NCI-H1436 treated with DMSO at 0.1 percent for 48 hours (cell line): ENCODE data around the gene KRTAP10-12.

Experiments
- DNase-seq: peaks from one replicate; lab custom pipeline; 2025; lab: John Stamatoyannopoulos, UW

The KRTAP10-12 gene

DNA sequence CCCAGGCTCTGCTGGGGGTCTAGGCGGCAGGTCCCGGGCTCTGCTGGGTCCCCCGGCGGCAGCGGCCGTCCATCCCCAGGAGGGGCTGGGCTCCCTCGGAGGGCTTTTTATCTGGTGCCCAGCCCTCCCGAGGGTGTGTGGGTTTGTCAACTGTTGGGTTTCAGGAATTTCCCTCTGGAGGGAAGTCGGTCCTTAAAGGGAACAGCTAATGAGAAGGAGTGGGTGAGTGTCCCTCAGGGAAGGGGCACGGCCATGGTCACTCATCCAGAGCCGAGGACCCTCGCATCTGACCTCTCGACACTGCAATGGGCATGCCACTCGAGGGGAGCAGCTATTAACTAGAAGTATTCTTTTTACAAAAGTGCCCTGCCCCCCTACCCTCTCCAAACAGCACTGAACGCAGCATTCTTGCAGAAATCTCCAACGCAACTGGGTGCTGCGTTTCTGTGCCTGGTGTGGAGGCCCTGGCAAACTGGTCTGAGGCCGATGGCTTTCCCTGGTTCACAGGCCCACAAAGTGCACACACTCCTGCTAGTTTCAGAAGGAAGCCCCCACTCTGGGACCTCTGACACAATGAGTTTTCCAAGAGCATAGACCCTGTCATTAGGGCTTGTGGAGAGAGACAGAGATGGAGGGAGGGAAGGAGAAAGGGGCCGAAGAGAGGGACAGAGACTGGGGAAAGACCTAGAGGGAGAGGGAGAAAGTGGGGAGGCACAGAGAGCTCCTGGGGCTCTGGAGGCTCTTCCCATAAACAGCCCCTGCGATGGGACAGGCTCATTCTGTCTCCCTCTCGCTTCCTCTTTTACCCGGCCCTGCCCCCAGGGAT lies 15.4 kb downstream of the KRTAP10-12 start:
- no peak for DNase-seq

DNA sequence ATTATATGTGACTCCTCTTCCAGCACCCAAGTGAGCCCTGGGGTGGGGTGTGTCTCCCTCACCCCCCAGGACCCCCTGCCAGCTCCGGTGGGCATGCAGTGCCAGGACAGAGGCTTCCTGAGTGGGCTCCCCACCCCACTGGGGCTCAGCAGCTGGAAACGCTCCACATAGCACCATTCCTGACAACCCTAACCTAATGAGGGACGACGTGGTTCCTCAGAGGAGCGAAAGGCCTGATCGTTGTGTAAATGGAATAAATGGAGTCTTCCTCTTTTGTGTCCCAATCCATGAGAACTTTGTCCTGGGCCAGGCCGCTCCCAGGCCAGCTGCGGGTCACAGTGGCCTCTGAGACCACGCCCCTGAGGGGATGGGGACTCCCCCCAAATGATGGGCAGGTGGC lies 16.2 kb downstream of the KRTAP10-12 start:
- no peak for DNase-seq

DNA sequence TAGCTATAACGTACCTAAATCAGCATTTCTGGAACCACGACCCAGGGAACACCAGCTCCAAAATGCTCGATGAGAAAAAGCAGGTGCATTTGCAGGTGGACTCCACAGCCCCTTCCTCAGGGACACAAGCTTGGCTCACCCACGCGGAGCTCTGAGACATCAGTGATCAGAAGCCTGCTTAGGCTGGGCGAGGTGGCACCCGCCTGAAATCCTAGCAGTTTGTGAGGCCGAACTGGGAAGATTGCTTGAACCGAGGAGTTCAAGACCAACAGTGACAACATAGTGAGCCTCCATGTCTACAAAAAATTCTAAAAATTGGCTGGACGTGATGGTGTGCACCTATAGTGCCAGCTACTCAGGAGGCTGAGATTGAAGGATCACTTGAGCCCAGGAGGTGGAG lies 16.9 kb downstream of the KRTAP10-12 start:
- DNase-seq = no peak

DNA sequence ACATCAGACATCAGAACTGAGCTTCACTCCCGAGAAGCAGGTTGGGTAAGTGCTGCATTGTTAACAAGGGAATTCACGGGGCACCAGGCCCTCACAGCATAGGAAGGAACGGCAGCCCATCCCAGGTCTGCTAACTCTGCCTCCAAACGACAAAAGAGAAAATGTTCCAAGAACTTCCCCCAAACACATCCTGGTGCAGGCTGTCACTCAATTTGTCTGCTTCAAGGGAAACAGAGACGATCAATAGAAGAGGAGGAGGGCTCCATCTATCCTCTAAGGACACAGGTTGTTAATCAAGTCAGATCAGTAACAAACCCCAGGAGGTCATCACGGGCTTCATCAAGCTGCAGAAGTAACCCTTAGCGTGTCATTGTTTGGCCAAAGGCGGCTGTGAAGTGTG lies 17.9 kb downstream of the KRTAP10-12 start:
- no peak for DNase-seq

DNA sequence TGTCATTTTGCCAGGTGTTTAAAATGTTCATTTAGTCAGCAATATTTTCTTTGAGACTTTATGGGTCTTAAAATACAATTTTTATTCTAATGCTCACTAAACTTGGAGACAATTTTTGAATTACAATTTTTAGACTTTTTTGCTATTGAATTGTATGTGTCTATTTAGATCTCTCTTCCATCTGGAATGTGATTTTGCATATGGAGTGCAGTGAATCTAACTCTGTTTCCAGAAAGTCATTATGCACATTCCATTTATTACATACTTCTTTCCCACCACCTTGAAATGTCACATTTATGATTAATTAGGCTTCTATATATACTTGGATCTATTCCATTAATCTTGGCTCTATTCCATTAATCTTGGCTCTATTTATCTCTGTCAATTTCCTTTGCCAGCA lies 20.0 kb downstream of the KRTAP10-12 start:
- no peak for DNase-seq

DNA sequence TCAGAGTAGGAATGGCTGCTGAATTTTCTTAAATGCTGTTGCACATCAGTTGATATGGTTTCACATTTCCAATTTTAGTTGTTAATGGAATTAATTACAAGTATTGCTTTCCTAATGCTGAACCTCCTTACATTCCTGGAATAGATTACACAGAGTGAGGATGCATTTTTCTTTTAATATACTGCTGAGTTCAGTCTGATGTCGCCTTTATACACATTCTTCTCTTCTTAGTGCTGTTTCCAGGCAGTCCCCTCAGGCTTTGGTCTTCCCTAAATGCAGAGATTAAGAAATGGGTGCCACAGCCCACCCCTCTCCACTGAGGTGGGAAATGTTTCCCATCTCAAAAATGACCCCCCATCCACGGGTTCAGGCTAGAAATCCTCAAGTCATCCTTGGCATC lies 21.1 kb downstream of the KRTAP10-12 start:
- DNase-seq = no peak

DNA sequence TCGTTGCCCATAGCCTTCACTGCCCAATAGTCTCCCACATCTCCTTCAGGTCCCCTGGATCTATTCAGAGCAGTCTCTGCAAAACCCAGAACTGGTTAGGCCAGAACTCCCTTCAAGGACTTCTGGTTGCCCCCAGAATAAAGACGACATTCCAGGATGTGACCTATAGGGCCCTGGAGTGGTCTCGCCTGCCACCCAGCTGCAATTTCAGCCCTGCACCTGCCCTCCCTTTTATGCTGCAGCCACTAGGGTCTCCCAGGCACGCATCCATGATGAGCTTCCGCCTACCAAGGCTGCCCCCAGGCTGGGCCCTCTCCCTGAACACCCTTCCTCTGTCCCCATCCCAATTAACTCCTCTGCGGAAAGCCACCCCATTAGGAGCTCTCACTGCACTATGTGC lies 21.6 kb downstream of the KRTAP10-12 start:
- DNase-seq = no peak

DNA sequence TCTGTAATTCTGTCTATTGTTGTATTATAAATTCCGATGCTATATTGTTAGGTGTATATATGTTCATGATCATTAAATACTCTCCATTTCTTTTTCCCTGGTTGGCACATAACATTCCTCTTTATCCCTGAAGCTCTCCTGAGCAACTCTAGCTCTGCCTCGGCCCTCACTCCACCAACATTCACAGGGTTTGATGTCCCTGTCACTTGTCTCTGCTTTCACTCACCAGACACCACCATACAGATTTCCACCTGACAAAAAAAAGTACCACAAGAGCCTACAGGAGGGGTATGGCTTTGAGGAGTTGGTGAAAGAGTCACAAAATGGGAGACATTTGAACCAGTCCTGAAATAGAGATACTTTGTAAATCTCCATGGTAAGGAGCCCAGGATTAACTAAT lies 23.2 kb downstream of the KRTAP10-12 start:
- no peak for DNase-seq

DNA sequence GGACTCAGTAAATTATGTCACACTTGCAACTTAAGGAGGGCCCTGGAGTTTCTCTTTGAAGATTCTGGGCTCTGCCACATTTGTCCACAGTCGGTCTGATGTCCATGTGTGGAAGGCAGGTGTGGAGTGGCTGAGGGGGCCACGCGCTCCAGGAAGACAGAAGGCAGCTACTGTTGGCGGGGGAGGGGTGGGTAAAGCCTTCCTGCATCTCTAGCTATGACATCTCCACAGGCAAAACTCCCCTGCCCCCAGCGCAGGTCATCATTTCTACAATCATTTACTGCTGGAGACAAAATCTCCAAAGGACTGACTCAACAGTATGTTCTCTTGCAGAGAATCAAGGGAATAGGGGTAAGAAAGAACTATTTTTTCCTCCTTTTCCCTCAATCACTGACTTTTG lies 25.8 kb downstream of the KRTAP10-12 start:
- peak; percentile 16 for DNase-seq

DNA sequence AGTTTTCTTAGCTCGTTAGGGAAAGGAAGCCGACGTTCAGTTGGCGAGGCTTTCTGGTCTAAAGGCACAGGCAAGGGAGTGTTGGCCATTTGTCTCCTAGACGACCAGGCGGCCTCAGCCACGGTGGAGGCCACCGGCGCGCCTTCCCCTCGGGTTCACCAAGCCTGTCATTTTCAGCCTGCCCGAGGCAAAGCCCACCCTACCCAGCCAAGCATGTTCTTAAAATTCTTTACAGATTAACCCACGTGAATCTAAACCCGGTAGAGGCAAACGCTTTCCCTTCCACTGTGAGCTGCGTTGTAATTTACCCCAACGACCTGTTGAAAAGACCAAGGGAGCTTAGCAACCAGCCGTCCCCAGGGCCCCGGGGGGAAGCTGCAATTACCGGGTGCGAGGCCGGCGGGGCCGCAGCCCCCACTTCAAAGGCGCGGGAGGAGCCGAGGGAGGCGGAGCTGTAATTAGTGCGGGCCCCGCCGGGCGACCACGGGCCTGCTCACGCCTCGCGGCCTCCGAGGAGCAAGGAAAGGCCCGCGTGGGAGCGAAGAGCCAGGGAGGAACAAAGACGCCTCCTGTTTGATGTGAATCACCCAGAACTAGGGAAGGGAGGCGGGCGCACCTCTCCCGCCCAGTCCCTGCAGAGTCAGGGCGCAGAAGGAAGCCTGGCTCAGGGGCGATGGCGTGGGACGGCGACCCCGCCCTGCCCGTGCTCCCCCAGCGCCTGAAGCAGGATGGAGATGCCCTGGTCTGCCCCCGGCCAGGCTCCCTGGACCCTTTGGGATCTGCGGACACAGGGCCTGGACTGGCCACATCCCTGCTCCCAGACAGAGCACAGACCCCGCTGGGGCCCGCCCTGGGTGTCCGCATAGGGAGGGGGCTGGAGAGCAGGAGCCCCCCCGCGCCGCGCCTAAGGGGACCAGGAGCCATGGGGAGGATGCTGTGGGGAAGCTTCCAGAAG lies 26.5 kb downstream of the KRTAP10-12 start:
- DNase-seq = peak; percentile 59

DNA sequence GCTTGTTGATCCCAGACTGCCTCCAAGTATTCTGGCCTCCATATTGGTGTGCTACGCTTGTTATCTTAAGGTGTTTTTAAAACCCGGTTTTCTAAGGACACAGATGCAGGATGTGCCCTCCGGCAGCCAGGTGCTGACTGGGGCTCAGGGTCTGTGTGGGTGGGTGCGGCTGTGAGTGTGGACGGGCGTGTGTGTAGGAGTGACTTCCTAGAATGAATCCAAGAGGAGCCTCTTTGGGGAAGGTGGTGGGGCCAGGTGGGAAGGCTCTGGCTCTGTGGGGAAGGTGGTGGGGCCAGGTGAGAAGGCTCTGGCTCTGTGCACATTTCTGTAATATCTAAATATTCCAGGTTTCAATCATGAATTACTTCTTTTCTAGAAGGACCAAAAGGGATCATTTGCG lies 27.2 kb downstream of the KRTAP10-12 start:
- no peak for DNase-seq

DNA sequence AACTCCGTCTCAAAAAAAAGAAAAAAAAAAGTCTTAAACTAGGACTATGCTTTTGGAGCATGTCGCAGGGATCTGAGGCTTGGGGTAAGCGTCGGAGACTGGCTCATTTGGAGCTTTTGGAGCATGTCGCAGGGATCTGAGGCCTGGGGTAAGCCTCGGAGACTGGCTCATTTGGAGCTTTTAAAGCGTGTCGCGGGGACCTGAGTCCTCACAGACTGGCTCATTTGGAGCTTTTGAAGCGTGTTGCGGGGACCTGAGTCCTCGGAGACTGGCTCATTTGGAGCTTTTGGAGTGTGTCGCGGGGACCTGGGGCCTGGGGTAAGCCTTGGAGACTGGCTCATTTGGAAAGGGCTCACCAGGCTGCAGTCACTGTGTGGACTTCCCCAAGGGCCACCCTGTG lies 28.0 kb downstream of the KRTAP10-12 start:
- no peak for DNase-seq

DNA sequence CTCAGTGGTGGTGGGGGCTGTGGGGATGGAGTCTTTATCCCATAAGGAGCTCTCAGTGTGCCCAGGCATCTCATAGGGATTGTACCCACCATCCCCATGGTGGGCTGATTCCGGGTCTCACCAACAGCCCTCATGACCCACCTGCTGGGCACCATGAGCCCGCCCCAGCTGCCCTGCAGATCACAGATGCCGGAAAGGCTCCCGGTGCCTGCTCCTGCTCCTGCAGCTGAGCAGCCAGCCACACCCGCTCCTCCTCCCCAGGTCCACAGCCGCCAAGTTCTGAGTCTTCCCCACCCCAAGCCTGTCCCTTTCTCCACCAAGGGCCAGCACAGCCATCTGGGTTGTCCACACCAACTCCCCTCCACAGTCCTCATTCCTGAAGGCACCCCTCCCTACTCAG lies 29.9 kb downstream of the KRTAP10-12 start:
- no peak for DNase-seq

DNA sequence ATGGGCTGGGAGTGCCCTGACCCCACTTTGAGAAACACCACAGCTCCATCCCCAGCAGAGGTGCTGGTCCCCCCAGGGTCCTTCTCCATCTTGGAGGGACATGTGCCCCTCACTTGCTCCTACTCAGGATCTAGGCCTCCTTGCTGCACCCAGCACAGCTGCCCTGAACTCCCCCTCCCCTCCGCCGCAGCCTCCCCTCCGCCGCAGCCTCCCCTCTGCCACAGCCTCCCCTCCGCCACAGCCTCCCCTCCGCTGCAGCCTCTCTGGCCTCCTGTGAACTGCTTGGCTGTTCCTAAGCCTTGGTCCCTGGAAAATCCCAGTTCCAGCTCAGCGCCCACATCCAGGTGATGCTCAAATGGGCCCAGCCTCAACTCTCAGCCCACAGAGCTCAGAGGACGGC lies 30.3 kb downstream of the KRTAP10-12 start:
- no peak for DNase-seq

DNA sequence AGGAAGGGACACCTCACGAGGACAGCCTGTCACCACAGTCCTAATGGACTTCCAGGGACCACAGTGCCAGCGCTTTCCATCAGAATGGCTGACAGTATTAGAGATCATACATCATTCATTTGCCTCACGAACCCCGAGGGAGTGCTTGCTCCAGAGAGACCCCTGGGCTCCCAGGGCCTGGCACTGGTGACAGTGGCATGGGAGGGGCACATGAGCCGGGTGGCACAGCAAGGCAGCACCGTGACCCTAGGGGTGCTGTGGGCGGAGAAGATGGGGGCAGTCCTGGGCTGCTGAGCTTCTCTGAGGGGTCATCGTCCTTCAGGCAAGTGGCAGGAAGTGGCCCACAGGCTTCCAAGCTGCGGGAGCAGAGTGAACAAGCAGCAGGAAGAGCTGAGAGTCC lies 30.8 kb downstream of the KRTAP10-12 start:
- DNase-seq = no peak

DNA sequence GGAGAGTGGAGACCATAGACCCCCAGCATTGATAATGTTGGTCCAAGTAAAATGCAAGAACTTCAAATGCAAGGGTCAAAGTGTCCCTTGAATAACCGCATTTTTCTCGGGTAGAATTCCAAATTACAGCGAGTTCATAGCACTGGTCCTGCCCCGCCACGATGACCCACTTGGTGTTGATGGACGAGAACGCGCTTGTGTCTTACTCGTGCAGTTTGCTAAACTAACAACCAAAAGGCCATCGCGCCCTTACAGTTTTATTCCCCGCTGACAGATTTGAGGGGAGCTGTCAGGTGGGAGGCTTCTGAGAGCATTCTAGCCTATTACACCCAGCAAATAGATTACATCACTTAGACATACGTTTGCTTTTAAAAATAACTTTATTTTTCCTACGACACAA lies 31.7 kb downstream of the KRTAP10-12 start:
- no peak for DNase-seq

DNA sequence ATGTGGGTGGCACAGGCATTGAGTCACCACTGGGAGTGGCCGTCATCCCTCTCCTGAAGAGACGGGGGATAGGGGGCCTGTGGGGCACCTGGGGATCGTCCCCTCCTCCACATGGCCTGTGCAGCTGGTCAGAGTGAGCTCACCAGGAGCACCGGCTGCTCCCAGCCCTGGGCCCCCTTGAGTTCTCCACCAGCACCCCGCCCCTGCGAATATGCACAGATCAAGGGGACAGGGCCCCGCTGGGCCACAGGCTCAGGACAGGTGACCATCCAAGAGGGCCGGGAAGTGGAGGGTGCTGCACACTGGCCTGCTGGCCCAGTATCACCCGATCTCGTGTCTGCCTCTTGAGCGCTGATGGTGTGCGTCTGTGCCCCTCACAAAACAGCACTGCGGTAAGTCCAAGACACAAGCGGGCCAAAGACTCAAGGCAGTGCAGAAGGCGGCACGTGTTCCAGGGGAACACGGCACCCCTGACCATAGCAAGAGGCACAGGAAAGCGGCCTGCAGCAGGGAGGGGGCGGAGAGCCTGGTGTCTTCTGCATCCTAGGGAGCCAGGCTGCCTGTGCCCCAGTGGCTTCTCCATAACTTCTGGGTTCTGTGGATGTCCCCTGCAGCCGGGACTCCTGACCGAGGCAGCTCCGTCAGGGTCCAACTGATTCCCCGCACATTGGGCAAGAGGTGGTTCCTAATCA lies 32.5 kb downstream of the KRTAP10-12 start:
- DNase-seq = no peak

DNA sequence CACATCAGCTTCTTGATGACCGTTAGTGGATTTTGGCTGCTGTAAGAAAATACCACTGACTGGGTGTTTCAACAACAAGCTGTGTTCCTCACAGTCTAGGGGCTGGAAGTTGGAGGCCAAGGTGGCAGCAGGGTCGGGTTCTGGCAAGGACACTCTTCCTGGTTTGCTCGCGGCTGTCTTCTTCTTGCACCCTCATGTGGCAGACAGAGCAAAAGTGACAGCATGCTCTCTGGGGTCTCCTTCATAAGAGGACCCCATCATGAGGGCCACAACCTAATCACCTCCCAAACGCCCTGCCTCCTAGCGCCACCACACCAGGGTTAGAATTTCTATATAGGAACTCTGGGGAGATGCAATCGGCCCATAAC lies 33.0 kb downstream of the KRTAP10-12 start:
- DNase-seq = no peak

DNA sequence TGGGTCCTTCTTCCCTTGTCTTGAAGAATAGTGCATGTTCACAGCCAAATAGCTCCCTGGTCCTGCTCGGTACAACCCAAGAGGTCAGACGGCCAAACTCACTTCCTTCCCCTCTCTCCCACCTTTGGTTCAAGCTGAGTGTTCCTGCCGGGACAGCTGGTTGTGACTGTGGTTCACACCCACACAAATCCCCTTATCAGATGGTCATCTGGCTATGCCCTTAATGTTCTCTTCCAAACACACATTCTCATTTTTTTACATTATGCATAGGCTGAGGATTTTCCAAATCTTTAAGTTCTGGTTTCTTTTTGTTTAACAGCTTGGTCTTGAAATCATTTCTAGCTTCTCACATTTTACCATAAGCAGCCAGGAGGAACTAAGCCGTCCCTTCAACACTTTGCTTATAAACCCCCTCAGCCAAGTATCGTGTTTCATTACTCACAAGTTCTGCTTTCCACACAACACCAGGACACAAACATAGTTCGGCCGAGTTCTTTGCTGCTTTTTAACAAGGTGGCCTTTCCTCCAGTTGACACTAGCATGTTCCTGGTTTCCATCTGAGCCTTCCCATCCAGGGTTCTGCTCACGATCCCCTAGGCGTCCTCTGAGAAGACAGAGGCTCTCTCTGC lies 34.1 kb downstream of the KRTAP10-12 start:
- DNase-seq = no peak

DNA sequence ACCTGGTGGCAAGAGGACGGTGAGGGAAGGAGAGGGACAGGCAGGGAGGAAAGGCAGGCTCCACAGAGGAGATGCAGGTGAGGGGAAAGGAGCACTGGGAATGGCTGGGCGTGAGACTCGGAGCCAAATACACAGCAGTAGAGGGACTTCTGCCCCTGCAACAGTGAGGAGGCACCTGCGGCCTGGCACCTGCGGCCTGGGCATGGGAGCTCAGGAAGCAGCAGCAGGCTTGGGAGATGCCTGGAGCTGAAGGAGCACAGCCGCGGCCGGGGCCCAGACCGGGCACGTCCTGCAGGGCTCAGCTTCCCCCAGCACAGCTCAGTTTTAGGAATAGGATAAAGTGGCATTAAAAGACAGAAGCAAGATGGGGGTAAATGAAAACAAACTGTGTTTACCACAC lies 35.3 kb downstream of the KRTAP10-12 start:
- no peak for DNase-seq

DNA sequence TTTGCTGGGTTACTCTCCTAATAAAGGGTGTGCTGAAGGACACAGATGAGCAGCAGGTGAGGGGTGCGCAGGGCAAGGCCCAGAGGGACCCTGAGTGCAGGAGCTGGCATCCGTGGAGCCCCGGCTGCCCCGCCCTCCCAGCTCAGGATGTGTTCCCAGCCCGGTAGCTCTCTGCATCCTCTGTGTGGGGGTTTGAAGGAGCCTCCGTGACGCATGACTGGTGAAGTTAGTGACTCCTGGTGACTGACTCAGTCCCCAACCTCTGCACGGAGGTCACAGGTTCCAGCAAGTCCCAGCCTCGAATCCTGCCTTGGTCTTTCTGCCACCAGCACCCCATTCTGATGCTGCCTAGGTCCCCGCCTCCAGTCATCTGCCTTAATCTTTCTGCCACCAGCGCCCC lies 36.0 kb downstream of the KRTAP10-12 start:
- DNase-seq = no peak
